Central memory CD8-positive, alpha-beta T cell (primary cell): ENCODE data around the gene ANLN.

Experiments
- ATAC-seq: fragments of 150-1000 bp; cut with Tn5 transposase; replicated peaks from 2 replicates; pipeline ENCODE4 v1.10.0; 2022; ENCODE audit warnings: mild to moderate bottlenecking, moderate FRiP score, moderate number of reproducible peaks; ENCODE audit not compliant: poor library complexity, severe bottlenecking; ENCODE audit errors: extremely low read depth
- DNase-seq, 2 donors: peaks; one replicate each; pipeline ENCODE4 v3.0.0; 2021; ENCODE audit warnings: low spot score in 2 of 2
- H3K27ac Mint-ChIP-seq: one replicate; pipeline ENCODE4 v1.8.0; 2022; ENCODE audit warnings: low read depth, mild to moderate bottlenecking, moderate library complexity, mixed read lengths
- H3K27me3 Mint-ChIP-seq: one replicate; pipeline ENCODE4 v1.8.0; 2022; ENCODE audit warnings: mixed read lengths
- H3K36me3 Mint-ChIP-seq: one replicate; pipeline ENCODE4 v1.8.0; 2022; ENCODE audit warnings: mild to moderate bottlenecking, moderate library complexity, mixed read lengths; ENCODE audit not compliant: insufficient read depth
- H3K4me1 Mint-ChIP-seq: one replicate; pipeline ENCODE4 v1.8.0; 2022; ENCODE audit warnings: mixed read lengths
- H3K4me3 Mint-ChIP-seq: one replicate; pipeline ENCODE4 v1.8.0; 2022; ENCODE audit warnings: mild to moderate bottlenecking, moderate library complexity, mixed read lengths
- H3K9me3 Mint-ChIP-seq: one replicate; pipeline ENCODE4 v1.8.0; 2022; ENCODE audit warnings: mixed read lengths

Gene ANLN

GRCh38 chr7:36405409-36405803 lies 15.7 kb downstream of the ANLN start:
- Mint-ChIP-seq H3K4me1 (peaks cover 6% of the 10 kb centered on the region), H3K36me3 (no peaks in the 10 kb centered on the region), H3K9me3 (no peaks in the 10 kb centered on the region), H3K4me3 (peak overlapping the region; percentile 10), H3K27ac (no peak overlapping the region), H3K27me3 (no peaks in the 10 kb centered on the region)
- no peak for ATAC-seq
- no peak for DNase-seq

- no peak for ATAC-seq
- no peak overlapping the region for H3K4me3 Mint-ChIP-seq
- no peaks in the 10 kb centered on the region for H3K27me3 Mint-ChIP-seq
- no peaks in the 10 kb centered on the region for H3K36me3 Mint-ChIP-seq
- no peak for DNase-seq
- H3K9me3 Mint-ChIP-seq = no peaks in the 10 kb centered on the region
- no peak overlapping the region for H3K27ac Mint-ChIP-seq
- peaks cover 6% of the 10 kb centered on the region for H3K4me1 Mint-ChIP-seq
Observed at GRCh38 chr7:36406156-36406555, 16.5 kb downstream of the ANLN start.

- H3K36me3 Mint-ChIP-seq = no peaks in the 10 kb centered on the region
- H3K27me3 Mint-ChIP-seq = no peaks in the 10 kb centered on the region
- ATAC-seq (no peak), DNase-seq (no peak)
- no peaks in the 10 kb centered on the region for H3K9me3 Mint-ChIP-seq
- no peak overlapping the region for H3K27ac Mint-ChIP-seq
- H3K4me3 Mint-ChIP-seq = no peak overlapping the region
- H3K4me1 Mint-ChIP-seq = peaks cover 6% of the 10 kb centered on the region
Observed at GRCh38 chr7:36407636-36408550, 18.2 kb downstream of the ANLN start.

GRCh38 chr7:36408589-36408988 lies 18.9 kb downstream of the ANLN start:
- Mint-ChIP-seq H3K9me3 (no peaks in the 10 kb centered on the region), H3K27ac (no peak overlapping the region), H3K4me3 (no peak overlapping the region), H3K36me3 (no peaks in the 10 kb centered on the region), H3K4me1 (peaks cover 6% of the 10 kb centered on the region), H3K27me3 (no peaks in the 10 kb centered on the region)
- no peak for ATAC-seq
- no peak for DNase-seq

- Mint-ChIP-seq H3K9me3 (no peaks in the 10 kb centered on the region), H3K4me1 (peaks cover 6% of the 10 kb centered on the region), H3K27ac (no peak overlapping the region), H3K36me3 (no peaks in the 10 kb centered on the region), H3K4me3 (no peak overlapping the region), H3K27me3 (no peaks in the 10 kb centered on the region)
- no peak for ATAC-seq
- DNase-seq = no peak
Observed at GRCh38 chr7:36409180-36409579, 19.5 kb downstream of the ANLN start.

GRCh38 chr7:36415144-36415543 lies 25.5 kb downstream of the ANLN start:
- DNase-seq (no peak), ATAC-seq (no peak)
- Mint-ChIP-seq H3K27me3 (no peaks in the 10 kb centered on the region), H3K27ac (no peak overlapping the region), H3K36me3 (peaks cover 4% of the 10 kb centered on the region), H3K4me3 (no peak overlapping the region), H3K4me1 (peaks cover 5% of the 10 kb centered on the region), H3K9me3 (no peaks in the 10 kb centered on the region)

- DNase-seq = no peak
- H3K27ac Mint-ChIP-seq = no peak overlapping the region
- H3K4me1 Mint-ChIP-seq = peaks cover 5% of the 10 kb centered on the region
- no peaks in the 10 kb centered on the region for H3K27me3 Mint-ChIP-seq
- ATAC-seq = no peak
- H3K36me3 Mint-ChIP-seq = peaks cover 4% of the 10 kb centered on the region
- no peaks in the 10 kb centered on the region for H3K9me3 Mint-ChIP-seq
- no peak overlapping the region for H3K4me3 Mint-ChIP-seq
Observed at GRCh38 chr7:36416251-36416650, 26.6 kb downstream of the ANLN start.

GRCh38 chr7:36420307-36420706 lies 30.6 kb downstream of the ANLN start:
- Mint-ChIP-seq H3K4me1 (peaks cover under 1% of the 10 kb centered on the region), H3K4me3 (no peak overlapping the region), H3K27ac (no peak overlapping the region), H3K36me3 (peaks cover 4% of the 10 kb centered on the region), H3K9me3 (no peaks in the 10 kb centered on the region), H3K27me3 (no peaks in the 10 kb centered on the region)
- ATAC-seq = no peak
- DNase-seq = no peak

GRCh38 chr7:36422072-36422471 lies 32.4 kb downstream of the ANLN start:
- Mint-ChIP-seq H3K27me3 (no peaks in the 10 kb centered on the region), H3K27ac (no peak overlapping the region), H3K9me3 (no peaks in the 10 kb centered on the region), H3K4me1 (no peaks in the 10 kb centered on the region), H3K4me3 (no peak overlapping the region), H3K36me3 (peaks cover 4% of the 10 kb centered on the region)
- DNase-seq (no peak), ATAC-seq (no peak)

GRCh38 chr7:36423633-36424032 lies 34.0 kb downstream of the ANLN start:
- no peak for ATAC-seq
- no peak for DNase-seq
- no peaks in the 10 kb centered on the region for H3K9me3 Mint-ChIP-seq
- no peak overlapping the region for H3K27ac Mint-ChIP-seq
- no peak overlapping the region for H3K4me3 Mint-ChIP-seq
- H3K27me3 Mint-ChIP-seq = no peaks in the 10 kb centered on the region
- no peaks in the 10 kb centered on the region for H3K4me1 Mint-ChIP-seq
- peaks cover 1% of the 10 kb centered on the region for H3K36me3 Mint-ChIP-seq

GRCh38 chr7:36430186-36430585 lies 40.5 kb downstream of the ANLN start:
- Mint-ChIP-seq H3K36me3 (peaks cover 2% of the 10 kb centered on the region), H3K27ac (no peak overlapping the region), H3K4me1 (no peaks in the 10 kb centered on the region), H3K9me3 (no peaks in the 10 kb centered on the region), H3K4me3 (no peak overlapping the region), H3K27me3 (no peaks in the 10 kb centered on the region)
- no peak for DNase-seq
- no peak for ATAC-seq

- H3K4me3 Mint-ChIP-seq = no peak overlapping the region
- no peak overlapping the region for H3K27ac Mint-ChIP-seq
- DNase-seq (no peak), ATAC-seq (no peak)
- no peaks in the 10 kb centered on the region for H3K4me1 Mint-ChIP-seq
- no peaks in the 10 kb centered on the region for H3K27me3 Mint-ChIP-seq
- no peaks in the 10 kb centered on the region for H3K9me3 Mint-ChIP-seq
- H3K36me3 Mint-ChIP-seq = peaks cover 2% of the 10 kb centered on the region
Observed at GRCh38 chr7:36430881-36431280, 41.2 kb downstream of the ANLN start.

- no peaks in the 10 kb centered on the region for H3K9me3 Mint-ChIP-seq
- no peak overlapping the region for H3K27ac Mint-ChIP-seq
- ATAC-seq = no peak
- no peak overlapping the region for H3K4me3 Mint-ChIP-seq
- H3K36me3 Mint-ChIP-seq = peaks cover 2% of the 10 kb centered on the region
- no peaks in the 10 kb centered on the region for H3K27me3 Mint-ChIP-seq
- no peak for DNase-seq
- no peaks in the 10 kb centered on the region for H3K4me1 Mint-ChIP-seq
Observed at GRCh38 chr7:36438211-36438610, 48.5 kb downstream of the ANLN start.
